ENCODE measurements around the gene MARCHF10. TPM values are rescaled to one million over a fixed set of nuclear protein-coding genes. Genes with fewer than 3 reads are reported as not detected.

MARCHF10 gene
- total RNA-seq, 1 experiment from 2014 or later = not detected

- POLR2A ChIA-PET (ENCODE audit: low non-redundant PET) = no interaction called here
- no peak for DNase-seq (ENCODE audit: low spot score)
- Histone ChIP-seq H3K4me1 (ENCODE audit: insufficient read depth, low read length, poor library complexity, severe bottlenecking) (no peaks in the 10 kb centered on the region), H3K9me3 (ENCODE audit: low read depth, low read length, poor library complexity, severe bottlenecking) (no peaks in the 10 kb centered on the region), H3K36me3 (ENCODE audit: insufficient read depth, low read length, poor library complexity, severe bottlenecking) (no peaks in the 10 kb centered on the region), H3K27me3 (replicated peaks; ENCODE audit: insufficient read depth, low read depth, low read length, poor library complexity) (no peaks in the 10 kb centered on the region), H3K27ac (ENCODE audit: low read depth, low read length, poor library complexity, severe bottlenecking) (no peak overlapping the region), H3K4me3 (ENCODE audit: low read depth, low read length, poor library complexity, severe bottlenecking) (no peak overlapping the region)
- TF ChIP-seq EZH2 (IDR thresholded peaks at IDR 0.05; ENCODE audit: borderline replicate concordance, low read depth, low read length, poor library complexity, severe bottlenecking) = no peak
- TF ChIP-seq CTCF (conservative IDR thresholded peaks at IDR 0.05; ENCODE audit: low read depth, low read length) = no peak
- intact Hi-C loops (cut with micrococcal nuclease; ENCODE audit: unreplicated experiment) = no loop called here
- CTCF ChIA-PET = no interaction called here
- no TSS peak for BruUV-seq (replicated peaks)
These were observed 10.4 kb upstream of the MARCHF10 start for GRCh38 chr17:62818526-62818925.

- POLR2A ChIA-PET (ENCODE audit: low non-redundant PET) = no interaction called here
- H3K27ac ChIP-seq (ENCODE audit: low read depth, low read length, poor library complexity, severe bottlenecking) = no peak overlapping the region
- H3K36me3 ChIP-seq (ENCODE audit: insufficient read depth, low read length, poor library complexity, severe bottlenecking) = no peaks in the 10 kb centered on the region
- H3K4me1 ChIP-seq (ENCODE audit: insufficient read depth, low read length, poor library complexity, severe bottlenecking) = no peaks in the 10 kb centered on the region
- DNase-seq (ENCODE audit: low spot score) = no peak
- no peaks in the 10 kb centered on the region for H3K9me3 ChIP-seq (ENCODE audit: low read depth, low read length, poor library complexity, severe bottlenecking)
- H3K4me3 ChIP-seq (ENCODE audit: low read depth, low read length, poor library complexity, severe bottlenecking) = no peak overlapping the region
- intact Hi-C loops (cut with micrococcal nuclease; ENCODE audit: unreplicated experiment) = no loop called here
- no TSS peak for BruUV-seq (replicated peaks)
- CTCF ChIA-PET = no interaction called here
- TF ChIP-seq EZH2 (IDR thresholded peaks at IDR 0.05; ENCODE audit: borderline replicate concordance, low read depth, low read length, poor library complexity, severe bottlenecking) = no peak
- no peak for TF ChIP-seq CTCF (conservative IDR thresholded peaks at IDR 0.05; ENCODE audit: low read depth, low read length)
- H3K27me3 ChIP-seq (replicated peaks; ENCODE audit: insufficient read depth, low read depth, low read length, poor library complexity) = no peaks in the 10 kb centered on the region
These were observed 8.2 kb upstream of the MARCHF10 start for GRCh38 chr17:62816282-62816839.

- CTCF ChIA-PET = no interaction called here
- POLR2A ChIA-PET (ENCODE audit: low non-redundant PET) = no interaction called here
These were observed 1.5 kb upstream of the MARCHF10 start for GRCh38 chr17:62809656-62810055.

More at GRCh38 chr17:62809656-62810055, 1.5 kb upstream of the MARCHF10 start:
- Histone ChIP-seq H3K27me3 (replicated peaks; ENCODE audit: insufficient read depth, low read depth, low read length, poor library complexity) (no peaks in the 10 kb centered on the region), H3K27ac (ENCODE audit: low read depth, low read length, poor library complexity, severe bottlenecking) (no peak overlapping the region), H3K4me1 (ENCODE audit: insufficient read depth, low read length, poor library complexity, severe bottlenecking) (no peaks in the 10 kb centered on the region), H3K9me3 (ENCODE audit: low read depth, low read length, poor library complexity, severe bottlenecking) (no peaks in the 10 kb centered on the region), H3K36me3 (ENCODE audit: insufficient read depth, low read length, poor library complexity, severe bottlenecking) (no peaks in the 10 kb centered on the region), H3K4me3 (ENCODE audit: low read depth, low read length, poor library complexity, severe bottlenecking) (no peak overlapping the region)
- BruUV-seq (replicated peaks) = no TSS peak
- intact Hi-C loops (cut with micrococcal nuclease; ENCODE audit: unreplicated experiment) = no loop called here
- TF ChIP-seq EZH2 (IDR thresholded peaks at IDR 0.05; ENCODE audit: borderline replicate concordance, low read depth, low read length, poor library complexity, severe bottlenecking) (no peak), CTCF (conservative IDR thresholded peaks at IDR 0.05; ENCODE audit: low read depth, low read length) (no peak)
- DNase-seq (ENCODE audit: low spot score) = no peak
